Memory B cell (primary cell): ENCODE measurements around the gene NFASC.

Source experiments
- ATAC-seq: fragments of 150-1000 bp; cut with Tn5 transposase; 2 replicates; pipeline ENCODE4 v1.10.0; 2021; ENCODE audit warnings: low read depth, mild to moderate bottlenecking, moderate library complexity
- DNase-seq, 2 donors: peaks; one replicate each; pipeline ENCODE4 v3.0.0; 2022; ENCODE audit warnings: low spot score in 2 of 2
- H3K27ac Mint-ChIP-seq: one replicate; pipeline ENCODE4 v1.8.0; 2022; ENCODE audit warnings: mild to moderate bottlenecking, moderate library complexity, mixed read lengths
- H3K27me3 Mint-ChIP-seq: one replicate; pipeline ENCODE4 v1.8.0; 2022; ENCODE audit warnings: mixed read lengths
- H3K36me3 Mint-ChIP-seq: one replicate; pipeline ENCODE4 v1.8.0; 2022; ENCODE audit warnings: mild to moderate bottlenecking, mixed read lengths
- H3K4me1 Mint-ChIP-seq: one replicate; pipeline ENCODE4 v1.8.0; 2022; ENCODE audit warnings: mixed read lengths
- H3K4me3 Mint-ChIP-seq: one replicate; pipeline ENCODE4 v1.8.0; 2022; ENCODE audit warnings: mild to moderate bottlenecking, moderate library complexity, mixed read lengths
- H3K9me3 Mint-ChIP-seq: one replicate; pipeline ENCODE4 v1.8.0; 2022; ENCODE audit warnings: mixed read lengths

Gene NFASC

GRCh38 chr1:205043866-205044265 is 173.2 kb downstream of the NFASC start:
- no peak overlapping the region for H3K27ac Mint-ChIP-seq

DNA sequence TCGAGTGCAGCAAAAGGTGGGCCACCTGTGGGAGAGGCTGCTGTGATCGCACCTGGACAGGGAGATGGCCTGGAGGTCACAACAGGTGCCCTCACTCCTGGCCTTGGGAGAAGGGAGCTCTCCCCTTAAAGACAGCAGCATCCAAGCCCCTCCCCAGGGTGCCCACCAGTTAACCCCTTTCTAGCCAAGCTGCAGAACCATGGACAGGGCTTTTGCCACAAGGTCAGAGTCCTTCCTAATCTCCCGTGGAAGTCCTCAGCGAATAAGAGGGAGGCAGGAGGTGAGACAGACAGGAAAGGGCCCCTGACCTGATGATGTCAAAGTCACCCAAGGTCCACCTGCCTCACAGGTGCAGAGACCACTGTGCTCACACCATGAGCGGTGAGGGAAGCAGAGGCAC is 174.1 kb downstream of the NFASC start:
- peaks cover 31% of the 10 kb centered on the region for H3K27me3 Mint-ChIP-seq
- no peaks in the 10 kb centered on the region for H3K4me1 Mint-ChIP-seq
- no peak overlapping the region for H3K27ac Mint-ChIP-seq
- no peaks in the 10 kb centered on the region for H3K36me3 Mint-ChIP-seq
- no peak for ATAC-seq
- no peak for DNase-seq
- H3K9me3 Mint-ChIP-seq: no peaks in the 10 kb centered on the region
- H3K4me3 Mint-ChIP-seq: no peak overlapping the region

More at GRCh38 chr1:205043866-205044265, 173.2 kb downstream of the NFASC start:
- H3K9me3 Mint-ChIP-seq: no peaks in the 10 kb centered on the region
- no peaks in the 10 kb centered on the region for H3K36me3 Mint-ChIP-seq
- peaks cover 31% of the 10 kb centered on the region for H3K27me3 Mint-ChIP-seq
- ATAC-seq: no peak
- no peak overlapping the region for H3K4me3 Mint-ChIP-seq
- DNase-seq: no peak
- no peaks in the 10 kb centered on the region for H3K4me1 Mint-ChIP-seq

DNA sequence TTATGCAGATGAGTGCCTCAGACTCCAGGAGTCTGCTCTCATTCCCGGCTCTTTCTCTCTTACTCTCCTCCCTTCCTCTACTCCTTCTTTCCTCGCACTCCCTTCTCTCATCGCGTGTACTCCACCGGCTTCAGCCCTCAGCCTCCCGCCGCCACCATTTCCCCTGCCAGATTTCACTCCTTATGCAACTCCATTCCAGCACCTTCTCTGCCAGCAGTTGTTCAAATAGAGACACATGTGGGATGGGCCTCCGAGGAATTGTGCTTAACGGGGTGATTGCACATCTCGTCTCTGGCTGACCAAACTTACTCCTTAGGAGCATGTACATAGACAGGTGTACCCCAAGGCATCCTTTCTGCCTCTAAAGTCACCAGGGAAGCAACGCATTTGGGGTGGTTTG is 174.5 kb downstream of the NFASC start:
- Mint-ChIP-seq H3K27me3 (peaks cover 31% of the 10 kb centered on the region), H3K4me3 (no peak overlapping the region), H3K27ac (no peak overlapping the region), H3K36me3 (no peaks in the 10 kb centered on the region), H3K4me1 (no peaks in the 10 kb centered on the region), H3K9me3 (no peaks in the 10 kb centered on the region)
- ATAC-seq: no peak
- no peak for DNase-seq

GRCh38 chr1:205046870-205047269 is 176.2 kb downstream of the NFASC start:
- Mint-ChIP-seq H3K4me1 (no peaks in the 10 kb centered on the region), H3K4me3 (no peak overlapping the region), H3K27ac (no peak overlapping the region), H3K9me3 (no peaks in the 10 kb centered on the region), H3K27me3 (peaks cover 24% of the 10 kb centered on the region), H3K36me3 (no peaks in the 10 kb centered on the region)
- DNase-seq: no peak
- no peak for ATAC-seq

DNA sequence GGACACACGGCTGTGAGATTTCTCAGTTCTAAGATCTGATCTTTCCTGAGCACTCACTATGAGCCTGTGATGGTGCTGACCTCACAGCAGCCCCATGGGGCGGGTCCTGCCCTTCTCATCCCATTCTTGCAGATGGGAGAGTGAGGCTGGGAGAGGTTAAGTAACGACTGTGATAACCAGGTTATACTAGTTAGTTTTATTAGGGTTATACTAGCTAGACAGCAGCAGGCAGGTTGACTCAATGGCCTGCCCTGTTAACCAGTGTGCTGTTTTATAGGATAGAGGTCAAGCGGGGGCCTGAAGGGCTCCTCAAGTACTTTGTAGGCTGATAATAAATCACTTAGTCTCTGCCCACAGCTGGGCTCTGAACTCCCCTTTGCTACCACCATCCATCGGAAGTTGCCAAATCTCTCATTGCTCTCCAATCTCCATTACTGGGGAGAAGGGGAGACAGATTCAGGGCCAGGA is 177.1 kb downstream of the NFASC start:
- Mint-ChIP-seq H3K9me3 (no peaks in the 10 kb centered on the region), H3K36me3 (no peaks in the 10 kb centered on the region), H3K27ac (no peak overlapping the region), H3K4me3 (no peak overlapping the region), H3K4me1 (no peaks in the 10 kb centered on the region), H3K27me3 (peaks cover 22% of the 10 kb centered on the region)
- DNase-seq (no peak), ATAC-seq (no peak)

DNA sequence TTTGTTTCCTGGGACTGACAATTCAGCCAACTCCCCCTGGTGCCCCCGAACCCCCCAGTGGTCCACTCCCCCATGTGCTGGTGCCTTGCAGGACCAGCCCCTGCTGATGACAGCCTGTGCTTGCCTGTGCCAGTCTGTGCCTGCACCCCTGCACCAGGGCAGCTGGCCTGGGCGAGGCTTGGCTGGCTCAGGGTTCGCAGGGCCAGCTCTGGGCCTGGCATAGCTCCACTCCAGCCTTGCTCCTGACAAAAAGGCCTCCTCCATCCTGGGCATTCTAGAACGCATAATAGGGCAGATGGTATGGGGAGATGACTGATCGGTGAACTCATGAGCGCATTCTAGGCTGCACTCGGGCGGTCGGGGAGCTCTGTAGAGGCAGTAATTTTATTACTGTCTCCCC is 177.7 kb downstream of the NFASC start:
- H3K4me3 Mint-ChIP-seq: no peak overlapping the region
- no peaks in the 10 kb centered on the region for H3K36me3 Mint-ChIP-seq
- DNase-seq: no peak
- no peaks in the 10 kb centered on the region for H3K9me3 Mint-ChIP-seq
- H3K27ac Mint-ChIP-seq: no peak overlapping the region
- ATAC-seq: no peak
- H3K4me1 Mint-ChIP-seq: no peaks in the 10 kb centered on the region
- H3K27me3 Mint-ChIP-seq: peaks cover 22% of the 10 kb centered on the region

- Mint-ChIP-seq H3K36me3 (no peaks in the 10 kb centered on the region), H3K27me3 (peaks cover 15% of the 10 kb centered on the region), H3K4me1 (no peaks in the 10 kb centered on the region), H3K9me3 (no peaks in the 10 kb centered on the region), H3K27ac (no peak overlapping the region), H3K4me3 (no peak overlapping the region)
- no peak for ATAC-seq
- DNase-seq: no peak
Observed at GRCh38 chr1:205049479-205049878, 178.8 kb downstream of the NFASC start.

GRCh38 chr1:205052690-205053089 is 182.0 kb downstream of the NFASC start:
- Mint-ChIP-seq H3K27ac (no peak overlapping the region), H3K4me1 (no peaks in the 10 kb centered on the region), H3K4me3 (no peak overlapping the region), H3K9me3 (no peaks in the 10 kb centered on the region), H3K27me3 (peaks cover 14% of the 10 kb centered on the region), H3K36me3 (no peaks in the 10 kb centered on the region)
- no peak for DNase-seq
- ATAC-seq: no peak

DNA sequence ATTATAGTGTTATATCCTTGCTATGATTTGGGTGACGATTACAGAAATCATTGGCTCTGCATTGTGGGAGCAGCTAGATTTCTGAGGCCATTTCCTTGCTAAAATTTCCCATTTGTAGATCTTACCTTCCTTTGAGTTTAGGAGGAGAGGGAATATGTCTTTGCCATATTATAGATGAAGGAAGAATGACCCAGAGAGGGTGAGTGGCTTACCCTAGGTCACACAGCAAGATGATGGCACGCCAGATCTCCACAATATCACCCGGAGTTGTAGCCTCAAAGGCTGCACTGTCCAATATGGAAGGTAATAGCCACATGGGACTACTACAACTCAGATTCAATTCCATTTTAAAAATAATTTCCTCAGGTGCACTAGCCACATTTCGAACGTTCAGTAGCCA is 182.6 kb downstream of the NFASC start:
- Mint-ChIP-seq H3K4me3 (no peak overlapping the region), H3K9me3 (no peaks in the 10 kb centered on the region), H3K4me1 (no peaks in the 10 kb centered on the region), H3K27ac (no peak overlapping the region), H3K27me3 (peaks cover 13% of the 10 kb centered on the region), H3K36me3 (no peaks in the 10 kb centered on the region)
- ATAC-seq (no peak), DNase-seq (no peak)

- Mint-ChIP-seq H3K4me3 (no peak overlapping the region), H3K9me3 (no peaks in the 10 kb centered on the region), H3K36me3 (no peaks in the 10 kb centered on the region), H3K4me1 (no peaks in the 10 kb centered on the region), H3K27me3 (peaks cover 11% of the 10 kb centered on the region), H3K27ac (no peak overlapping the region)
- DNase-seq (no peak), ATAC-seq (no peak)
Observed at GRCh38 chr1:205054013-205054412, 183.4 kb downstream of the NFASC start.

DNA sequence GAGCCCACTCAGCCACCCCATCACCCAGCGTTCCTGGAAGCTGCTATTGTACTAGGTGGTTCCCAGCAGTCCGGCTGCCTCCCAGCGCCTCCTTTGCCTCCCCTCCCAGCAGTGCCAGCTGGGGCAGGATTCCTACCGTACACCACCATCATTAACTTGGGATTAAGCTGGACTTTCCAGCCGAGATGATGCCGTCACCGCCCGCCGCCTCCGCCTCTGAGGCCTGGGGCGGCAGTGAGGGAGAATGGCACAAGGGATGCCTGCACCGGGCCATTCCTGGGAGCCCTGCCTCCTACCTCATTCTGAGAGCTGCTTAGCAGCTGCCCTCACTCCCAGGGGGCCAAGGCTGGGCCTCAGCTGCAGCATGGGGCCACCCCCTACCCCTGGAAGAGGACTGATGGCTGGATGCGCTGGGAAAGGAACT is 185.5 kb downstream of the NFASC start:
- Mint-ChIP-seq H3K9me3 (no peaks in the 10 kb centered on the region), H3K27ac (no peak overlapping the region), H3K27me3 (peaks cover 8% of the 10 kb centered on the region), H3K4me3 (no peak overlapping the region), H3K36me3 (no peaks in the 10 kb centered on the region), H3K4me1 (no peaks in the 10 kb centered on the region)
- ATAC-seq (no peak), DNase-seq (no peak)

GRCh38 chr1:205056956-205057568 is 186.4 kb downstream of the NFASC start:
- ATAC-seq (no peak), DNase-seq (no peak)
- Mint-ChIP-seq H3K27ac (no peak overlapping the region), H3K36me3 (no peaks in the 10 kb centered on the region), H3K4me1 (peaks cover 2% of the 10 kb centered on the region), H3K27me3 (peaks cover 7% of the 10 kb centered on the region), H3K4me3 (no peak overlapping the region), H3K9me3 (no peaks in the 10 kb centered on the region)

DNA sequence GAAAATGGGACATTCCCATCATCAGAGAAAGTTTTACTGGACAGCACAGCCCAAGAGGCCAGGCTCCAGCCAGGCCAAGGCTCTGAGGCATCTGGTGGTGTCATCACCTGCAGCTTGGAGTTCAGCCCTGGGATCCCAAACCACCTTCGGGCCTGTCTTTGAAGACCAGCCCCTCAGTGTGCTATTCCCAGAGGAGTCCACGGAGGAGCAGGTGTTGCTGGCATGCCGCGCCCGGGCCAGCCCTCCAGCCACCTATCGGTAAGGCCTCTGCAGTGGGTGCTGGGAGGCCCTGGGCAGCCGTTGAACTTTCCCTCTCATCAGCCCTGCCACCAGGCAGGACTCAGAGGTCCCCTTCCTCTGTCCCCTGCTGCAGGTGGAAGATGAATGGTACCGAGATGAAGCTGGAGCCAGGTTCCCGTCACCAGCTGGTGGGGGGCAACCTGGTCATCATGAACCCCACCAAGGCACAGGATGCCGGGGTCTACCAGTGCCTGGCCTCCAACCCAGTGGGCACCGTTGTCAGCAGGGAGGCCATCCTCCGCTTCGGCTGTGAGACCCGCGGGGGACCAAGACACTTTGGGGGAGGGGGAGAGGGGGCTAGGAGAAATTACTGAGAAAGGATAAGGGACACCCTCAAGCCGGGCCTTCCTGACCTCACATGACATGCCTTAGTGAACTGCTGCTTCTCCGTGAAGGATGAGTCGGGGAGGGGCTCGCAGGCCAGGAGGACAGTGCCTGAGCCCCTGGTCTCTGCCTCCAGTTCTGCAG is 187.3 kb downstream of the NFASC start:
- Mint-ChIP-seq H3K27me3 (peaks cover 7% of the 10 kb centered on the region), H3K9me3 (no peaks in the 10 kb centered on the region), H3K4me1 (peaks cover 2% of the 10 kb centered on the region), H3K4me3 (no peak overlapping the region), H3K27ac (no peak overlapping the region), H3K36me3 (no peaks in the 10 kb centered on the region)
- no peak for ATAC-seq
- DNase-seq: no peak

- no peaks in the 10 kb centered on the region for H3K36me3 Mint-ChIP-seq
- DNase-seq (no peak), ATAC-seq (no peak)
- H3K4me1 Mint-ChIP-seq: peaks cover 2% of the 10 kb centered on the region
- no peaks in the 10 kb centered on the region for H3K9me3 Mint-ChIP-seq
- no peak overlapping the region for H3K4me3 Mint-ChIP-seq
- no peak overlapping the region for H3K27ac Mint-ChIP-seq
- H3K27me3 Mint-ChIP-seq: peaks cover 7% of the 10 kb centered on the region
Observed at GRCh38 chr1:205058853-205059252, 188.2 kb downstream of the NFASC start.

GRCh38 chr1:205059660-205060059 is 189.0 kb downstream of the NFASC start:
- DNase-seq: no peak
- Mint-ChIP-seq H3K27ac (no peak overlapping the region), H3K4me3 (no peak overlapping the region), H3K4me1 (peaks cover 2% of the 10 kb centered on the region), H3K27me3 (peaks cover 7% of the 10 kb centered on the region), H3K9me3 (no peaks in the 10 kb centered on the region), H3K36me3 (no peaks in the 10 kb centered on the region)
- ATAC-seq: no peak
